ENCODE data around the gene CYP1A2. TPM values are rescaled to one million over a fixed set of nuclear protein-coding genes. Genes with fewer than 3 reads are reported as not detected.
"Not testable (repeated sequence)": the region's sequence is repeated elsewhere in the genome, so short reads cannot be mapped to it uniquely, and the experiment has no call there.

The CYP1A2 gene
- total RNA-seq, 2 experiments from 2014 or later, result not detected

DNA sequence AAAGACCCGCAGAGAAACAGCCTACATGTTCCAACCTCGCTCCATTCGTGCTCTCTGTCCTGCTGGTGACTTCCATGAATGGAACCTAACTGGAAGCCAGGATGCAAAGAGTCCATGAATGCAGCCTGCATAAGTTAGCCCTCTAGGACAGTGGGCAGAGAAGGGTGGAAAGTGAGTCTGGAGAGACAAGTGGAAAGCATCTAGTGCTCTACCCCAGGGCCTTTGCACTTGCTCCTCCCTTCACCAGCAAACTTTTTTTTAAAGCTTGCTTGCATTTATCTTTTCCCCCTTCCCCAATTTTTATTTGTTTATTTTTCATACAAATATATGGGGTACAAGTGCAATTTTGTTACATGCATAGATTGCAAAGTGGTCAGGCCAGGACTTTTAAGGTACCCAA, 15.4 kb upstream of the CYP1A2 start:
- CTCF ChIA-PET (ENCODE audit: unreplicated experiment), result no interaction called here
- no peak for DNase-seq (ENCODE audit: low spot score)
- Histone ChIP-seq H4K20me1 (ENCODE audit: insufficient read depth, low read length) (no peaks in the 10 kb centered on the region; the same call in 1 of the 2 replicates), H3K79me2 (ENCODE audit: insufficient read depth, low read depth, low read length) (no peaks in the 10 kb centered on the region), H2AFZ (ENCODE audit: low read length) (no peak overlapping the region), H3K4me1 (ENCODE audit: insufficient read depth, low read length, poor library complexity, severe bottlenecking) (no peaks in the 10 kb centered on the region), H3K9me2 (ENCODE audit: insufficient read depth, low read length) (no peaks in the 10 kb centered on the region), H3K4me2 (ENCODE audit: low read length) (no peak overlapping the region), H3K36me3 (ENCODE audit: insufficient read depth, low read length) (no peaks in the 10 kb centered on the region), H3K4me3 (ENCODE audit: low read depth, low read length, poor library complexity, severe bottlenecking) (no peak overlapping the region), H3K27ac (ENCODE audit: low read depth, low read length, poor library complexity, severe bottlenecking) (no peak overlapping the region), H3K9me3 (ENCODE audit: low read length) (no peaks in the 10 kb centered on the region)
- BruUV-seq (replicated peaks), result no TSS peak
- intact Hi-C loops (cut with micrococcal nuclease; ENCODE audit: unreplicated experiment), result no loop called here
- TF ChIP-seq, protein P1, sequence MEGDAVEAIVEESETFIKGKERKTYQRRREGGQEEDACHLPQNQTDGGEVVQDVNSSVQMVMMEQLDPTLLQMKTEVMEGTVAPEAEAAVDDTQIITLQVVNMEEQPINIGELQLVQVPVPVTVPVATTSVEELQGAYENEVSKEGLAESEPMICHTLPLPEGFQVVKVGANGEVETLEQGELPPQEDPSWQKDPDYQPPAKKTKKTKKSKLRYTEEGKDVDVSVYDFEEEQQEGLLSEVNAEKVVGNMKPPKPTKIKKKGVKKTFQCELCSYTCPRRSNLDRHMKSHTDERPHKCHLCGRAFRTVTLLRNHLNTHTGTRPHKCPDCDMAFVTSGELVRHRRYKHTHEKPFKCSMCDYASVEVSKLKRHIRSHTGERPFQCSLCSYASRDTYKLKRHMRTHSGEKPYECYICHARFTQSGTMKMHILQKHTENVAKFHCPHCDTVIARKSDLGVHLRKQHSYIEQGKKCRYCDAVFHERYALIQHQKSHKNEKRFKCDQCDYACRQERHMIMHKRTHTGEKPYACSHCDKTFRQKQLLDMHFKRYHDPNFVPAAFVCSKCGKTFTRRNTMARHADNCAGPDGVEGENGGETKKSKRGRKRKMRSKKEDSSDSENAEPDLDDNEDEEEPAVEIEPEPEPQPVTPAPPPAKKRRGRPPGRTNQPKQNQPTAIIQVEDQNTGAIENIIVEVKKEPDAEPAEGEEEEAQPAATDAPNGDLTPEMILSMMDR (conservative IDR thresholded peaks at IDR 0.05; ENCODE audit: low read length), result no peak
- TF ChIP-seq EZH2phosphoT487 (IDR thresholded peaks at IDR 0.05; ENCODE audit: borderline replicate concordance, low read depth, low read length), result no peak
- POLR2A ChIA-PET, result no interaction called here

DNA sequence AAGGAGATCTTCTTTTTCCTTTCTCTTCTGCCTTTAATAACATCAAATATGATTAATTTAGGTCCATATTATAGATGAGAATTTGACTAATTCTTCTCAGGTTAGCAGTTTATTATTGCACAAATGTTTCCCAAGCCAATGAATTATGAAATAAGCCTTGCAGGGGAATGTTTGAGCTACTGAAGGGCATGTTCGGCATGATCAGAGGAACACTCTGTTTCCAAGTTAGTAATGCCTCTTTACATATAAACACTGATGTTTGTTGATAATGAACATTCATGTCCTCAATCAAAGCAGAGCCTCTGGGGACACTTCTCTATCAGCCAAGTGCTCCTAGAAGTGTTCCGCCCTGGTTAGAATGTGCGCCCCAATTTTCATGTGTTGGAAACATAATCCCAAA, 13.3 kb upstream of the CYP1A2 start:
- H3K4me2 ChIP-seq (ENCODE audit: low read length), result no peak overlapping the region
- H3K36me3 ChIP-seq (ENCODE audit: insufficient read depth, low read length), result no peaks in the 10 kb centered on the region
- intact Hi-C loops (cut with micrococcal nuclease; ENCODE audit: unreplicated experiment), result no loop called here
- POLR2A ChIA-PET, result no interaction called here
- no peak overlapping the region for H3K4me3 ChIP-seq (ENCODE audit: low read depth, low read length, poor library complexity, severe bottlenecking)
- no peak for TF ChIP-seq EZH2phosphoT487 (IDR thresholded peaks at IDR 0.05; ENCODE audit: borderline replicate concordance, low read depth, low read length)
- TF ChIP-seq, protein P1 (conservative IDR thresholded peaks at IDR 0.05; ENCODE audit: low read length), result no peak
- H3K9me2 ChIP-seq (ENCODE audit: insufficient read depth, low read length), result no peaks in the 10 kb centered on the region
- H2AFZ ChIP-seq (ENCODE audit: low read length), result no peak overlapping the region
- no peaks in the 10 kb centered on the region; the same call in 1 of the 2 replicates for H4K20me1 ChIP-seq (ENCODE audit: insufficient read depth, low read length)
- no peaks in the 10 kb centered on the region for H3K9me3 ChIP-seq (ENCODE audit: low read length)
- H3K4me1 ChIP-seq (ENCODE audit: insufficient read depth, low read length, poor library complexity, severe bottlenecking), result no peaks in the 10 kb centered on the region
- CTCF ChIA-PET (ENCODE audit: unreplicated experiment), result no interaction called here
- no TSS peak for BruUV-seq (replicated peaks)
- H3K79me2 ChIP-seq (ENCODE audit: insufficient read depth, low read depth, low read length), result no peaks in the 10 kb centered on the region
- no peak for DNase-seq (ENCODE audit: low spot score)
- no peak overlapping the region for H3K27ac ChIP-seq (ENCODE audit: low read depth, low read length, poor library complexity, severe bottlenecking)

DNA sequence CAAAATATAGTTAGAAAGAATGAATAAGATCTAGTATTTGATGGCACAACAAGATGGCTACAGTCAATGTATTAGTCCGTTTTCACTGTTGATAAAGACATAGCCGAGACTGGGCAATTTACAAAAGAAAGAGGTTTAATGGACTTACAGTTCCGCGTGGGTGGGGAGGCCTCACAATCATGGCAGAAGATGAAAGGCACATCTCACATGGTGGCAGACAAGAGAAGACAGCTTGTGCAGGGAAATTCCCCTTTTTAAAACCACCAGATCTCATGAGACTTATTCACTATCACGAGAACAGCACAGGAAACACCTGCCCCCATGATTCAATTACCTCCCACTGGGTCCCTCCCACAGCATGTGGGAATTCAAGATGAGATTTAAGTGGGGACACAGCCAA, 10.4 kb upstream of the CYP1A2 start:
- BruUV-seq (replicated peaks); H3K27ac ChIP-seq (ENCODE audit: low read depth, low read length, poor library complexity, severe bottlenecking); H3K4me1 ChIP-seq (ENCODE audit: insufficient read depth, low read length, poor library complexity, severe bottlenecking); H3K4me2 ChIP-seq (ENCODE audit: low read length); H3K4me3 ChIP-seq (ENCODE audit: low read depth, low read length, poor library complexity, severe bottlenecking); H3K9me2 ChIP-seq (ENCODE audit: insufficient read depth, low read length); H3K36me3 ChIP-seq (ENCODE audit: insufficient read depth, low read length); H4K20me1 ChIP-seq (ENCODE audit: insufficient read depth, low read length); H3K9me3 ChIP-seq (ENCODE audit: low read length); CTCF ChIA-PET (ENCODE audit: unreplicated experiment); POLR2A ChIA-PET; H3K79me2 ChIP-seq (ENCODE audit: insufficient read depth, low read depth, low read length); intact Hi-C loops (cut with micrococcal nuclease; ENCODE audit: unreplicated experiment); DNase-seq (ENCODE audit: low spot score); H2AFZ ChIP-seq (ENCODE audit: low read length): not testable (repeated sequence)

Data from OCI-LY7 (cell line).